Measurements from ENCODE around the gene NUP62.

NUP62 gene

GRCh38 chr19:49888510-49888824, 40.8 kb downstream of the NUP62 start:
- H2AFZ ChIP-seq (ENCODE audit: low read depth) = no peak overlapping the region
- peaks cover 26% of the 10 kb centered on the region for H3K4me1 ChIP-seq (ENCODE audit: low read depth, poor library complexity, severe bottlenecking)
- TF ChIP-seq, protein P1, sequence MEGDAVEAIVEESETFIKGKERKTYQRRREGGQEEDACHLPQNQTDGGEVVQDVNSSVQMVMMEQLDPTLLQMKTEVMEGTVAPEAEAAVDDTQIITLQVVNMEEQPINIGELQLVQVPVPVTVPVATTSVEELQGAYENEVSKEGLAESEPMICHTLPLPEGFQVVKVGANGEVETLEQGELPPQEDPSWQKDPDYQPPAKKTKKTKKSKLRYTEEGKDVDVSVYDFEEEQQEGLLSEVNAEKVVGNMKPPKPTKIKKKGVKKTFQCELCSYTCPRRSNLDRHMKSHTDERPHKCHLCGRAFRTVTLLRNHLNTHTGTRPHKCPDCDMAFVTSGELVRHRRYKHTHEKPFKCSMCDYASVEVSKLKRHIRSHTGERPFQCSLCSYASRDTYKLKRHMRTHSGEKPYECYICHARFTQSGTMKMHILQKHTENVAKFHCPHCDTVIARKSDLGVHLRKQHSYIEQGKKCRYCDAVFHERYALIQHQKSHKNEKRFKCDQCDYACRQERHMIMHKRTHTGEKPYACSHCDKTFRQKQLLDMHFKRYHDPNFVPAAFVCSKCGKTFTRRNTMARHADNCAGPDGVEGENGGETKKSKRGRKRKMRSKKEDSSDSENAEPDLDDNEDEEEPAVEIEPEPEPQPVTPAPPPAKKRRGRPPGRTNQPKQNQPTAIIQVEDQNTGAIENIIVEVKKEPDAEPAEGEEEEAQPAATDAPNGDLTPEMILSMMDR (conservative IDR thresholded peaks at IDR 0.05; ENCODE audit: low read depth, low read length) = no peak
- no peak overlapping the region for H3K27ac ChIP-seq
- no peaks in the 10 kb centered on the region for H3K79me2 ChIP-seq (ENCODE audit: insufficient read depth, low read depth)
- H3K36me3 ChIP-seq (ENCODE audit: insufficient read depth) = no peaks in the 10 kb centered on the region; the same call in 1 of the 2 replicates
- no peak overlapping the region for H3K4me3 ChIP-seq (IDR thresholded peaks at IDR 0.05; ENCODE audit: insufficient read depth, low read depth, low read length)
- no peaks in the 10 kb centered on the region for H4K20me1 ChIP-seq (ENCODE audit: insufficient read depth)
- no peak overlapping the region for H3K9ac ChIP-seq
- H3K27me3 ChIP-seq (ENCODE audit: insufficient read depth, low read depth) = no peaks in the 10 kb centered on the region
- no peak overlapping the region for H3K4me2 ChIP-seq

DNA sequence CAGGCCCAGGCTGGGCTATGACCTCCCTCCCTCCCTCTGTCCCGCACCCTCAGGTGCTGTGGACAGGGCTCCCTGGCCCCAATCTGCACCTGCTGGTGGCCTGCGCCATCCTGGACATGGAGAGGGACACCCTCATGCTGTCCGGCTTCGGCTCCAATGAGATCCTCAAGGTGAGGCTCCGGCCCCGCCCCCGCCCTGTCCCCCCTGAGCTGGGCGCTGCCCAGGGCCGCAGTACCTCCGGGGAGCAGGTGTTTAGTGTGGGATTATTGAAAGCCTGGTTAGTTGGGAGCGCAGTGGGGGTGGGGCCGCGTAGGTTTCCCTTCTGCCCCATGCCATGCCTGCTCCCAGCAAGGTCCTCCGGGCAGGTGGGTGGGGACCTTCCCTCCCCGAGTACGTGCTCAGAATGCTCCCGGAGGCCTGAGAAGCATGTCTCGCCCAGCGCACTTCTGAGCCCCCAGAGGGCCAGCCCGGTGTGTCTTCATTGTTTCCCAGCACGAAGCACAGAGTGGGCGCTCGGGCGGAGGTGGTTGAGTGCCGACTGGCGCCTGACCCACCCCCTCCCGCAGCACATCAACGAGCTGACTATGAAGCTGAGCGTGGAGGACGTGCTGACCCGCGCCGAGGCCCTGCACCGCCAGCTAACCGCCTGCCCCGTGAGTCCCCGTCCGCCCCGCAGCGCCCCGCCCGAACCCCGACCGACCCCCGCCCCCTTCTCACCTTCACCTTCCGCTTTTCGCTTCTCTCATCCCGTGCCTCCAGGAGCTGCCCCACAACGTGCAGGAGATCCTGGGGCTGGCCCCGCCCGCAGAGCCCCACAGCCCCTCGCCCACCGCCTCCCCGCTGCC, 41.4 kb downstream of the NUP62 start:
- no peaks in the 10 kb centered on the region for H3K79me2 ChIP-seq (ENCODE audit: insufficient read depth, low read depth)
- H3K4me2 ChIP-seq = no peak overlapping the region; the same call in 1 of the 2 replicates
- TF ChIP-seq, protein P1 (conservative IDR thresholded peaks at IDR 0.05; ENCODE audit: low read depth, low read length) = no peak
- no peak overlapping the region for H2AFZ ChIP-seq (ENCODE audit: low read depth)
- H3K27ac ChIP-seq = no peak overlapping the region
- H3K4me1 ChIP-seq (ENCODE audit: low read depth, poor library complexity, severe bottlenecking) = peaks cover 22% of the 10 kb centered on the region
- no peaks in the 10 kb centered on the region; the same call in 1 of the 2 replicates for H3K36me3 ChIP-seq (ENCODE audit: insufficient read depth)
- no peak overlapping the region for H3K4me3 ChIP-seq (IDR thresholded peaks at IDR 0.05; ENCODE audit: insufficient read depth, low read depth, low read length)
- H4K20me1 ChIP-seq (ENCODE audit: insufficient read depth) = no peaks in the 10 kb centered on the region
- H3K9ac ChIP-seq = no peak overlapping the region
- H3K27me3 ChIP-seq (ENCODE audit: insufficient read depth, low read depth) = no peaks in the 10 kb centered on the region

GRCh38 chr19:49887037-49887664, 42.2 kb downstream of the NUP62 start:
- no peak overlapping the region for H2AFZ ChIP-seq (ENCODE audit: low read depth)
- no peaks in the 10 kb centered on the region for H3K79me2 ChIP-seq (ENCODE audit: insufficient read depth, low read depth)
- H4K20me1 ChIP-seq (ENCODE audit: insufficient read depth) = no peaks in the 10 kb centered on the region
- H3K4me2 ChIP-seq = no peak overlapping the region; the same call in 1 of the 2 replicates
- H3K36me3 ChIP-seq (ENCODE audit: insufficient read depth) = no peaks in the 10 kb centered on the region; the same call in 1 of the 2 replicates
- H3K27me3 ChIP-seq (ENCODE audit: insufficient read depth, low read depth) = no peaks in the 10 kb centered on the region
- no peak overlapping the region for H3K9ac ChIP-seq
- peaks cover 22% of the 10 kb centered on the region for H3K4me1 ChIP-seq (ENCODE audit: low read depth, poor library complexity, severe bottlenecking)
- TF ChIP-seq, protein P1 (conservative IDR thresholded peaks at IDR 0.05; ENCODE audit: low read depth, low read length) = no peak
- no peak overlapping the region for H3K4me3 ChIP-seq (IDR thresholded peaks at IDR 0.05; ENCODE audit: insufficient read depth, low read depth, low read length)
- no peak overlapping the region for H3K27ac ChIP-seq

- Histone ChIP-seq H3K9ac (no peak overlapping the region), H3K4me1 (ENCODE audit: low read depth, poor library complexity, severe bottlenecking) (peaks cover 14% of the 10 kb centered on the region), H4K20me1 (ENCODE audit: insufficient read depth) (no peaks in the 10 kb centered on the region), H3K27me3 (ENCODE audit: insufficient read depth, low read depth) (no peaks in the 10 kb centered on the region), H2AFZ (ENCODE audit: low read depth) (no peak overlapping the region), H3K4me2 (no peak overlapping the region), H3K4me3 (IDR thresholded peaks at IDR 0.05; ENCODE audit: insufficient read depth, low read depth, low read length) (no peak overlapping the region), H3K36me3 (ENCODE audit: insufficient read depth) (no peaks in the 10 kb centered on the region; the same call in 1 of the 2 replicates), H3K27ac (peak overlapping the region; percentile 13; the same call in 1 of the 2 replicates), H3K79me2 (ENCODE audit: insufficient read depth, low read depth) (no peaks in the 10 kb centered on the region)
- TF ChIP-seq, protein P1 (conservative IDR thresholded peaks at IDR 0.05; ENCODE audit: low read depth, low read length) = no peak
Measured at GRCh38 chr19:49884760-49885159, 44.5 kb downstream of the NUP62 start.

All from KMS-11 (cell line).